Inferior parietal cortex (tissue), 1 donor: Measurements from ENCODE around the gene FZD2.
"Not testable (repeated sequence)": the region's sequence is repeated elsewhere in the genome, so short reads cannot be mapped to it uniquely, and the experiment has no call there.

Experiments used
- DNase-seq: peaks from one replicate; pipeline ENCODE4 v3.0.0-alpha.2; 2016; ENCODE audit errors: extremely low spot score

Gene FZD2

DNA sequence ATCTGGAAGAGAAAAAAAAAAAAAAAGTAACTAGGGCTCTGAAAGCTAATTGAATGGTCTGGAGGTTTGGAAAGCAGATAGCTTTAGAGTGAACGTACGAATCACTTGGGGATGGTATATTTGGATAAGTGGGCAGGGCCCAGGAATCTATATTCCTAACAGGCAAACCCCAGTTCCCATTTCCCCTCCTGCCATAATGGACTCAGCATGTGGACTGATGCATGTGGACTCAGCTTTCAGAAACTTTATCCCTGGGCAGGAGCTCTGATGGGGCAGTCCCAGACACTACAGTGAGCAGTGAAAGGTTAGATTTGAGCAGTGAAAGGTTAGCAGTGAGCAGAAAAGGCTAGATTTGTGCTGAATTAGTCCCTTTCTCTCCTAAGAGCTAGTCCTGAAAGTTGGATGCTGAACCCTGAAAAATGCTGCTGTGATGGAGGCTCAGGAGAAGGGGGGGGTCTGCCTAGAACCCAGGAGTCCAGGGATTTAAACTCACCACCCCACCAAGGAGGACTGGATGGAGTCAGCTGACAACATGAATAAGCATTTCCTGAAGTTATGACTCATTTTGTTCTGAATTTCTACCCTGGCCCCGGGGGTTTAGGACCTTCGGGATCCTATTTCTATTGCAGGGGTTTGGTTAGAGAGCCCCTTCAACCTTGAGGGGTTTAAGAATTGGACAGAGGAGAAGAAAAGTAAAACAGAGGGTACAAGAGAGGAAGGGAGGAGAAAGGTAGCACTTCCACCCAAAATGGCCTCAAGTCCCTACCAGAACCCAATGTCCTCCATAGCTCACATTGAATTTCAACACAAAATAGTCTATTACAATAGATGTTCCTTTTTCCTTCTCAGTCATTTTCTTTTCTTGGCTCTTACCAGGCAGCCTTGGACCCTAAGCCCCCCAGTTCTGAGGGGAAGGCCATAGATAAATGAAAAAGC lies 10.3 kb upstream of the FZD2 start:
- no peak for DNase-seq

DNA sequence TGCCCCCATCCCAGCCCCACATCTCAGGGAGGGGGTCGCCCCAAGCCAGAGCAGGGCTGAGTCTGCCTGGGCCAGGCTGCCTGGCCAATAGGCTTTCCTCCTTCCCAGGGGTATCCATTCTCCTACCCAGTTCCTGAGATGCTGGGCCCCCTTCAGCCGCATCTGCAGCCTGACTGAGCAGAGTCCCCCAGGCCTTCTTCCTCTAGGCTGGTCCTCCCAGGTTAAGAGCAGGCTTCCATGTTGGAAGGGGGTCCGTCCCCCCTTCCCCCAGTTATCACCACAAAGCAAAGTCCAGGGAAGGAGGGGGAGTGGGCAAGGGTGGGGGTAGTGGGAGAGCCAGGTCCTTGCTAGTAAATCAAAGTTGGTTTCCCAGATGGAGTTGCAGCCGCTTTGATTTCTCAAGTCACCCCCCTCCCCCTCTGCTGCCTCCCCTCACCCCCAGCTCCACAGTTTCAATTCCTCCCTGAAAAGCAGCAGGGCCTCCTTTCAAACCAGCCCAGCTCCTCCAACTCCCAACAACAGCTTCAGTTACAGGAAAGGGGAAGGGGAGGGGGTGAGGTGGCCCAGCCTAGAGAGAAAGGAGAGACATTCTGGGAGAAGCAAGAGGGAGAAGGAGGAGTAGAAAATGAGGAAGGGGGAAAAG lies 9.5 kb upstream of the FZD2 start:
- no peak for DNase-seq

DNA sequence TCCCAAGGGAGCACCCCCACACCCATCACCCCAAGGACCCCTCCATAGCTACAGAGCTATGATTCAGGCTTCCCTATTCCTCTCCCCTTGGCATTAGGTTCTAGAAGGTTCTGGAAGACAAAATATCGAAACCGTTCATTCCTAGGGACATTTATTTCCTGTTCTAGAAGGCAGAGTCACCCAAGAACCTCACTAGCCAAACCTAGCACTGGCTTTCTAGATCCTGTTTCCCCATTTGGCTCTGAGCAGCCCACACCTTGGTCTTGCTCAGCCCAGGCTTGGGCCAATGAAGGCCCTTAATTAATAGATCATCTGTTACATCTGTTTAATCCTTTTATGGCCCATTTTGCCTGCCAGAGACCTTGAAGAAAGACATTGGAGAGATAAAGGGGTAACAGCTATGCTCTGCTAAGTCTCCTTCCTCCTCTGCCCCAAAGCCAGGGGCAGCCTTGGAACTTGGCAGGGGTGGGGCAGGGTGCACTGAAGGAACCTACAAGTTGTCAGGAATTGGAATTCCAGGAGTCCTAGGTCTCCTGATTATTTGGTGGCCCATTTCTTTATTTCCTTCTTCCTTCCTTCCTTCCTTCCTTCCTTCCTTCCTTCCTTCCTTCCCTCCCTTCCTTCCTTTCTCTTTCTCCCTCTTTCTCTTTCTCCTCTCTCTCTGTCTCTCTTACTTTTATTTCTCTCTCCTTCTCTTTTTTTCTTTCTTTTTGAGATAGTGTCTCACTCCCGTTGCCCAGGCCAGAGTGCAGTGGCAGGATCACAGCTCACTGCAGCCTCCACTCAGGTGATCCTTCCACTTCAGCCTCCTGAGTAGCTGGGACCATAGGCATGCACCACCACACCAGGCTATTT lies 8.7 kb upstream of the FZD2 start:
- no peak for DNase-seq

DNA sequence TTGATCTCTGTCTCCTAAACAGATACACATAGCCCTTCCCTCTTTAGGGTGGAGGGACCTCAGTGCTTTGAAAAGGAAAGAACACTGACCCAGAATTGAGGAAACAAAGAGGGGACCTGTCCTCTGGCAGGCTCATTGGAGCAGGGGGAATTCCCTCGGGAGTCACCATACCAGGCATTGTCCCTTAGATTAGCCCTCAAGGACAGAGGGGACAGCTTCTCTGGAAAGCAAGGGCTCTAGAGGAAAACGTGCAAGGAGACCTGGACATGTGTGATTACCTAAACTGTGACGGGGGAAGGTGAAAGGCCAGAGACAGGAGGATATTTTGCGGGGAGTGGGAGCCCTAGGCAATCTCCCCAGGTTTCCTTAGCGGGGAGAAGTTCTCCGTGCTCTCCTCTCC lies 7.6 kb upstream of the FZD2 start:
- no peak for DNase-seq

DNA sequence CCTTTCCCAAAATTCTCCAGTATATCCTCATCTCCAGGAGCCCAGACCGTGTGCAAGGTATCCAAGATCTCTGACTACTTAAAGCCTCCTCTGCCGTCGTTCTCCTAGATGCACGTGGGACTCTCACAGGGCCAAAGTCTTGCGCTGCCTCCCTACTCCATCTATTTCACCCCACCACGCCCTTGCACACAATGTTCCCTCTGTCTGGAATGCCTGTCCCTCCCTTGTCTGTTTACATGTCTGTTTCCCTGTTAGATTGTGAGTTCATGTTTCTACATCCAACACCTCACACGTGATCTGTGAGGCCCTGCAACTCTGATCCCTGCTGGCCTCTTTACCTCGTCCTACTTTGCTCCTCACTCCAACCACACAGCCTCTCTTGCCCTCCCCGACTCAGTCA lies 4.9 kb upstream of the FZD2 start:
- DNase-seq: no peak

DNA sequence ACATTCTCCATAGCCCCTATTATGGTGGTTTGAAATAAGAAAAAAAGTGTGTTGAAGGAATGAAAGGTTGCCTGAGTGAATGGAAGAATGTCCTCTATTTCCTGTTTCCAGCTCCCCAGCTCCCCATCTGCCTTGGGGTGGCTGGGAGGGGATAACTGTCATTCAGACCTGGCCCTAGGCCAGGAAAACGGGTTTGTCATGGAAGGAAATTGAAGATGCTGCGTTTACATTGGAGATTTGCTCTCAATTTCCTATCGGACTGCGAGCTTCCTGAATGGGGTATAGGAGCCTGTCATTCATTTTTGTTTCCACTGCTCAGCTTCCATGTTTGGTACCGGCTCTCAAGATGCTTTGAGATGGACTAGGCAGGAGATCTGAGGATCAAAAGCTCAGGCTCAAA lies 2.2 kb upstream of the FZD2 start:
- DNase-seq: no peak

DNA sequence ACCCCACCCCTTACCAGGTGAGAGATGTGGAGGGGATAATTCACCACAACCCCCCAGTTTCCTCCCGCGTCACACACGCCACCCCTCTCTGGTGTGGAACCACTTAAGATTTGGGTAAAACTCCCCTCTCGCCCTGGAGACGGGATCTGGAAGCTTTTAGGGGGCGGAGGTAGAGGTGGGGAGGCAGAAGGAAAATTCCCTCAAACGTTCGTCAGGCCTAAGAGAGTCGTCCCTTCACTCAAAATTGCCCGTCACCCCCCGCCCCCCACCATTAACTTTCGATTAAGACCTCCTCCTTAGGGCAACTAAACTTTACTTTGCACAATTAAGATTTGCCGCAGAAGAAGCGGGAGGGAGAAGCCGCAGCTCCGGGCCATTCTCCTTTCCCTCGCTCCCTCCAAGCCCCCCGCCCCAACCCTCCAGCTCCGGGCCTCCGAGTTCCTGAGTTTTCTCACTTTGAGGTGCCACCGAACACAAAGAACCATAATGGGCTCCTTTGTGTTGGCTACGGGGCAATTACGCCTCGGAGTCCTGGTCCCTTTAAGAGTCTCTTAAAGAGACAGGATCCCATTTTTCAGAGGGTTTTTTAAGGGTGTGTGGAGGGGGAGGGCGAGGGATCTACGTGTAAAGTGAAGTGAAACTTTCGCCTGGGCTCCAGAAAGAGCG lies 985 bp upstream of the FZD2 start:
- peak; percentile 15 for DNase-seq

DNA sequence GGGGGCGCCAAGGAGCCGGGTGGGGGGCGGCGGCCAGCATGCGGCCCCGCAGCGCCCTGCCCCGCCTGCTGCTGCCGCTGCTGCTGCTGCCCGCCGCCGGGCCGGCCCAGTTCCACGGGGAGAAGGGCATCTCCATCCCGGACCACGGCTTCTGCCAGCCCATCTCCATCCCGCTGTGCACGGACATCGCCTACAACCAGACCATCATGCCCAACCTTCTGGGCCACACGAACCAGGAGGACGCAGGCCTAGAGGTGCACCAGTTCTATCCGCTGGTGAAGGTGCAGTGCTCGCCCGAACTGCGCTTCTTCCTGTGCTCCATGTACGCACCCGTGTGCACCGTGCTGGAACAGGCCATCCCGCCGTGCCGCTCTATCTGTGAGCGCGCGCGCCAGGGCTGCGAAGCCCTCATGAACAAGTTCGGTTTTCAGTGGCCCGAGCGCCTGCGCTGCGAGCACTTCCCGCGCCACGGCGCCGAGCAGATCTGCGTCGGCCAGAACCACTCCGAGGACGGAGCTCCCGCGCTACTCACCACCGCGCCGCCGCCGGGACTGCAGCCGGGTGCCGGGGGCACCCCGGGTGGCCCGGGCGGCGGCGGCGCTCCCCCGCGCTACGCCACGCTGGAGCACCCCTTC lies 484 bp downstream of the FZD2 start:
- no peak for DNase-seq

DNA sequence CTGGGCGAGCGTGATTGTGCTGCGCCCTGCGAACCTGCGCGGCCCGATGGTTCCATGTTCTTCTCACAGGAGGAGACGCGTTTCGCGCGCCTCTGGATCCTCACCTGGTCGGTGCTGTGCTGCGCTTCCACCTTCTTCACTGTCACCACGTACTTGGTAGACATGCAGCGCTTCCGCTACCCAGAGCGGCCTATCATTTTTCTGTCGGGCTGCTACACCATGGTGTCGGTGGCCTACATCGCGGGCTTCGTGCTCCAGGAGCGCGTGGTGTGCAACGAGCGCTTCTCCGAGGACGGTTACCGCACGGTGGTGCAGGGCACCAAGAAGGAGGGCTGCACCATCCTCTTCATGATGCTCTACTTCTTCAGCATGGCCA lies 1.0 kb downstream of the FZD2 start:
- DNase-seq: no peak

DNA sequence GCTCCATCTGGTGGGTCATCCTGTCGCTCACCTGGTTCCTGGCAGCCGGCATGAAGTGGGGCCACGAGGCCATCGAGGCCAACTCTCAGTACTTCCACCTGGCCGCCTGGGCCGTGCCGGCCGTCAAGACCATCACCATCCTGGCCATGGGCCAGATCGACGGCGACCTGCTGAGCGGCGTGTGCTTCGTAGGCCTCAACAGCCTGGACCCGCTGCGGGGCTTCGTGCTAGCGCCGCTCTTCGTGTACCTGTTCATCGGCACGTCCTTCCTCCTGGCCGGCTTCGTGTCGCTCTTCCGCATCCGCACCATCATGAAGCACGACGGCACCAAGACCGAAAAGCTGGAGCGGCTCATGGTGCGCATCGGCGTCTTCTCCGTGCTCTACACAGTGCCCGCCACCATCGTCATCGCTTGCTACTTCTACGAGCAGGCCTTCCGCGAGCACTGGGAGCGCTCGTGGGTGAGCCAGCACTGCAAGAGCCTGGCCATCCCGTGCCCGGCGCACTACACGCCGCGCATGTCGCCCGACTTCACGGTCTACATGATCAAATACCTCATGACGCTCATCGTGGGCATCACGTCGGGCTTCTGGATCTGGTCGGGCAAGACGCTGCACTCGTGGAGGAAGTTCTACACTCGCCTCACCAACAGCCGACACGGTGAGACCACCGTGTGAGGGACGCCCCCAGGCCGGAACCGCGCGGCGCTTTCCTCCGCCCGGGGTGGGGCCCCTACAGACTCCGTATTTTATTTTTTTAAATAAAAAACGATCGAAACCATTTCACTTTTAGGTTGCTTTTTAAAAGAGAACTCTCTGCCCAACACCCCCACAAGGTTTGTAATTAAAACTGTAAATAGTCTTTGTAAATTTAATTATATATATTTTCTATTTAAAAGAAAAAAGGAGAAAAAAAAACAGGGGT lies 1.7 kb downstream of the FZD2 start:
- no peak for DNase-seq

DNA sequence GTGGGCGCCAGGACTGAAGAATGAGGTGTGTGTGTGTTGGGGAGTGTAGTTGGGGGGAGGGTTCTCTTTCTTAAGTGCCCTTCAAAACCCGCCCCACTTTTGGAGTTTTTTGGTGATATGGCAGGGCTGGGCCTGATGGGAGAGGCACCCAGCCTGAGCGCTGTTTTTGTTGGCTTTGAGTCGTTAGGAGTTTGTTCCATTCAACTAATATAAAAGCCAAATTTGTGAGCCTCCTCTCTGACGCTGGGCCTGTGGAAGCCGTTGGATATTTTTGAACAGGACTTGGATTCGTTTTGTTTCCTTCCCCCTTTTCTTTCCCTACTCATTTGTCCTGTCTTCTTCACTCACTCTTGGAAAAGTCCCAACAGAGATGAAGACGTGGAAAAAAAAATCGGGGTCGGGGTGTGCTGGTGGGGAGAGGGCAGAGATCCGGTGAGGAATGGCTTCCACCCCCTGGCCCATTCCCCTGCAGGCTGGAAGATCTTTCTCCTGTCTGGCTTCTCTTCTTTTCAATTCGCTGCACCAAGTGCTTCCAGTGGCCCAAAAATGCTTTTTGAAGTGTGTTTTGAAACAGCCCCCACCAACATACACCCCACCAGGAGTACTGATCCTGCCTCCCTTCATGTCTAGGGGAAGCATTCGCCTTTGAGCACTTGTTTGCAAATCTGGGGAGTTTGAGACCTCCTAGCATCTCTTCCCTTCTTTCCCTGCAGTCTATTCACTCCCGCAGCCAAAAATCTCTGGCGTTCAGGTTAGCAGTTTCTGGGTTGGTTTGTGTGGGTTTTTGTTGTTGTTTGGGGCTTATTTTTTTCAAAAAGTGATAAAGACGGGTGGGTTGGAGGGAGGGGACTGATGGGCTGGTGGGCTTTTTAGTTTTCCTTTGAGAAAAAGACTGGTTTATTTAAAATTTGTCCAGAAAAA lies 2.6 kb downstream of the FZD2 start:
- no peak for DNase-seq

DNA sequence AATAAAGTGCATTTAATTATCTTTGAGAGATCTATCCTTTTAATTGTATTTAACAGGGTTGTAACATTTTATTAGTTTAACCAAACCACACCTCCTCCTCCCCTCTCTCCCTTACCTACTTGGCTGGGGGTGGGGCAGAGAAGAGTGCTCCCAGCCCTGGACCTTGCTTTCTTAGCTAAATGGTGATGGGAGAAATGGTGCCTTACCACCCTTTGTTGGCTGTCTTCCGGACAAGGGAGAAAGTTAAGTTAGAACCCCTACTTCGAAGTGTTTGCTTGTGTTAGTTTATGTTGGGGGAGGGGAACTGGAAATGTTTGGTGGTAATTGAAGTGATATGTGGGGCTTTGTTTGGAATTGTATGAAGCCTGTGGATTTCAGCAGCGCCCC lies 3.9 kb downstream of the FZD2 start:
- DNase-seq: no peak

DNA sequence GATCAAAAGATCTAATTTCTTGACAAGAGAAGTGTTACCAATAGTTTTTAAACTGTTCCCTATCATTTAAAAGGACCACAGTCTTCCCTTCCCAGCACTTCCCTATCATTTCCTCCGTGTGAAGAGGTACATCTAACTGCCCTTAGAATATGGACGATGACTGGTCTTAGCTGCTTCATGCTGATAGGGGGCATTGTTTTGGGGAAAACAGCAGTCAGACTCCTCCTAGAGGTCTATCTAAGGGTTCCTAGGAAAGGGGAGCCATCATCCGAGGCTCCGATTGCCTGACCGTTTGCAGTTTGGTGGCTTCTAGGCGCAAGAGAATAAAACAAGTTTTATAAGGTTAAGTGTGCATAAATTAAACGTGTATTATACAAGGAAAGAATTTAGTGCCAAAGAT lies 7.1 kb downstream of the FZD2 start:
- no peak for DNase-seq

DNA sequence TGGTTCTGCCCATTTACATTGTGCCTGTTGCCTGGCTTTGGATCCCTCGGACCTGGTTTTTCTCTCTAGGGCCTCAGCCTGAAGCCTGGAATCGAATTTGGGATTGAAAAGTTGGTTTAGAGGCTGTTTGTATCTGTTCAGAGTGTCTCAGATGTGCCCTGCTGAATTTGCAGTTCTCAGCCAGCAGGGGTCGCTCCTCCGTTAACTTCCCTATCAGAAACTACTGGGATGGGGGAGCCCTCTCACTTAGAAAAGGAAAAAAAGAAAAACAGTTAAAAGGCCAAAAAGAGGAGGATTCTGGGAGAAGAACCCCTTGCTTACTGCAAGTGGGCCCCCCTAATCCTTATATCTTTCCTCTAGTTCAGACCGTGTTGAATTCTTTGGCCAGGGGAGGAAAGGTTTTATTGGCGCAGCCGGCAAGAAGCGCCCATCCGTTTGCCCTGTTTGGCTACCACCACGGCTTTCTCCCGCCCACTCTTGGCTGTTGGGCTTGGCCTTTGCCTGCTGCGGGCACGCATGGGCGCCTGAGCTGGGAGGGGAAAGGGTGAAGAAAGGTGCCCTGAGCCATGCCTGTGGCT lies 8.7 kb downstream of the FZD2 start:
- DNase-seq: no peak

DNA sequence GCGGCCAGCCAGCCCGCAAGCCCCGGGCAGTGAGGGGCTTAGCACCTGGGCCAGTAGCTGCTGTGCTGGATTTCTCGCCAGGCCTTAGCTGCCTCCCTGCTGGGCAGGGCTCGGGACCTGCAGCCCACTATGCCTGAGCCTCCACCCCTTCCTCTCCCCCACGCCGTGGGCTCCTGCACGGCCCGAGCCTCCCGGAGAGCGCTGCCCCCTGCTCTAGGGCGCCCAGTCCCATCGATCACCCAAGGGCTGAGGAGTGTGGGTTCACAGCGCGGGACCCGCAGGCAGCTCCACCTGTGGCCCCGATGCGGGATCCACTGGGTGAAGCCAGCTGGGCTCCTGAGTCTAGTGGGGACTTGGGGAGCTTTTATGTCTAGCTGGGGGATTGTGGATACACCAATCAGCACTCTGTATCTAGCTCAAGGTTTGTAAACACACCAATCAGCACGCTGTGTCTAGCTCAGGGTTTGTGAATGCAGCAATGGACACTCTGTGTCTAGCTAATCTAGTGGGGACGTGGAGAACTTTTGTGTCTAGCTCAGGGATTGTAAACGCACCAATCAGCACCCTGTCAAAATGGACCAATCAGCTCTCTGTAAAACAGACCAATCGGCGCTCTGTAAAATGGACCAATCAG lies 11.1 kb downstream of the FZD2 start:
- DNase-seq: not testable (repeated sequence)

DNA sequence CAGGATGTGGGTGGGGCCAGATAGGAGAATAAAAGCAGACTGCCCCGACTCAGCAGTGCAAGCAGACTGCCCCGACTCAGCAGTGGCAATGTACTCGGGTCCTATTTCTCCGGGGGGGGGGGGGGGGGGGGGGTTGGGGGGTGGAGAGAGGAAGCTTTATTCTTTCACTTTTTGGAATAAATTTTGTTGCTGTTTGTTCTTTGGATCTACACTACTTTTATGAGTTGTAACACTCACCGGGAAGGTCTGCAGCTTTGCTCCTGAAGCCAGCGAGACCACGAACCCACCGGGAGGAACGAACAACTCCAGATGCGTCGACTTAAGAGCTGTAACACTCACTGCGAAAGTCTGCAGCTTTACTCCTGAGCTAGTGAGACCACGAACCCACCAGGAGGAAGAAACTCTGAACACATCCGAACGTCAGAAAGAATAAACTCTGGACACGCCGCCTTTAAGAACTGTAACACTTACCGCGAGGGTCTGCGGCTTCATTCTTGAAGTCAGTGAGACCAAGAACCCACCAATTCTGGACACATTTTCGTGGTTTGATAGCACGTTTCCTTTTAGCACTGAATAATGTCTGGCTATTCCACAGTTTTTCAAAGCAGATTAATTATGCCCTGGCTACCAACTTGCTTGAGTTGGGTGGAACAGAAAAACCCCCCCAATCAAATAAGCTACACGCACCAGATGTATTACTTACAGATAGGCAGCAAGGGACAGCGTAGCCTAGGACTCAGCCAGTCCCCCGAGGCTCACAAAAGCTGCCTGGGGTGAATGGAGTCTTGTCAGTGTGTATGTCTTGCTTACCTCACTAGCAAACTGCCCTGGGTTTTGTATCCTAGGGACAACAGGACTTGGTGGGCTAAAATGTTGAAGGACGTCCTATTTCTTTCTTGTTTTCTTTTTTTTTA lies 11.9 kb downstream of the FZD2 start:
- no peak for DNase-seq

DNA sequence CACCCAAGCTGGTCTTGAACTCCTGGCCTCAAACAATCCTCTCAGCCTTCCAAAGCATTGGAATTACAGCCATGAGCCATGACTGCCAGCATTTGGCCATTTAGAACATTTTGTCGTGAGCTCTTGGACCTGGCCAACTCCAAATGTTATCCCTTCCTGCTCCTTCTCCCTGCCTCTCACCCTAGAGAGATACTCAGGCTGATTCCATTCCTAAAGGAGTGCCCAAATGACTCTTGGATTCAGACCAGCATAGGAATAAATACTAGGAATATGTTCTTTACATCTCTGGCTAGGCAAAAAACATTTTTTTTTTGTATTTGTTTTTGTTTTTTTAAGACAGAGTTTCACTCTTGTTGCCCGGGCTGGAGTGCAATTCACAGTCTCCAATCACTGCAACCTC lies 15.5 kb downstream of the FZD2 start:
- no peak for DNase-seq
